ENCODE measurements around the gene C1orf116. TPM values are rescaled to one million over a fixed set of nuclear protein-coding genes. Genes with fewer than 3 reads are reported as not detected.

Gene C1orf116
- polyA plus RNA-seq, 4 donors: 18.4 to 25.0 (median 21.7) TPM

Other genes starting within 250 kb of the C1orf116 start
- not detected for gene IL20, start 167.1 kb downstream of the C1orf116 start, polyA plus RNA-seq (ENCODE audit: insufficient read length in 4 of 4)
- under 1 TPM; 0.17 to 0.47 (median 0.33) TPM for gene IL24, start 135.3 kb downstream of the C1orf116 start, polyA plus RNA-seq (ENCODE audit: insufficient read length in 4 of 4)
- 1 to 10 TPM in 3 of 4 donors, under 1 TPM in 1; 0.99 to 2.8 (median 2.2) TPM for gene FCMR, start 110.8 kb downstream of the C1orf116 start, polyA plus RNA-seq (ENCODE audit: insufficient read length in 4 of 4)
- gene PIGR, start 86.3 kb downstream of the C1orf116 start, polyA plus RNA-seq (ENCODE audit: insufficient read length in 4 of 4): 1 to 10 TPM in 3 of 4 donors, under 1 TPM in 1; 0.86 to 2.4 (median 1.9) TPM
- 10 to 100 TPM in 2 of 4 donors, 1 to 10 TPM in 2; 4.8 to 16.2 (median 9.0) TPM for gene FCAMR, start 62.3 kb downstream of the C1orf116 start, polyA plus RNA-seq (ENCODE audit: insufficient read length in 4 of 4)
- gene YOD1, start 18.5 kb upstream of the C1orf116 start, polyA plus RNA-seq (ENCODE audit: insufficient read length in 4 of 4): 10 to 100 TPM; 13.2 to 16.0 (median 14.0) TPM
- 10 to 100 TPM; 11.9 to 24.7 (median 17.0) TPM for gene PFKFB2, start 20.5 kb upstream of the C1orf116 start, polyA plus RNA-seq (ENCODE audit: insufficient read length in 4 of 4)
- gene C4BPB, start 56.1 kb upstream of the C1orf116 start, polyA plus RNA-seq (ENCODE audit: insufficient read length in 4 of 4): under 1 TPM; 0.32 to 0.99 (median 0.61) TPM
- under 1 TPM; 0.39 to 0.75 (median 0.58) TPM for gene C4BPA, start 71.5 kb upstream of the C1orf116 start, polyA plus RNA-seq (ENCODE audit: insufficient read length in 4 of 4)